Astrocyte (in vitro differentiated cells and primary cell): Measurements from ENCODE around the gene TRPM2. TPM values are rescaled to one million over a fixed set of nuclear protein-coding genes. Genes with fewer than 3 reads are reported as not detected.

ENCODE experiments used
- DNase-seq: peaks from one replicate; pipeline ENCODE4 v3.0.0-alpha.2; 2010; ENCODE audit warnings: low read depth
- FAIRE-seq: peaks from 2 replicates; lab custom pipeline; 2011; peaks lifted over from hg19 to GRCh38; lab: Jason Lieb, UNC
- H2AFZ ChIP-seq: 2 replicates; pipeline ENCODE4 v1.6.0; 2012; ENCODE audit warnings: low read depth, low read length, inconsistent platforms
- H3K27ac ChIP-seq: 2 replicates; pipeline ENCODE4 v1.5.1; 2011; ENCODE audit warnings: low read depth, low read length, inconsistent platforms
- H3K27me3 ChIP-seq: 2 replicates; pipeline ENCODE4 v1.6.0; 2011; ENCODE audit warnings: low read length, inconsistent platforms; ENCODE audit not compliant: insufficient read depth
- H3K36me3 ChIP-seq: 2 replicates; pipeline ENCODE4 v1.5.1; 2011; ENCODE audit warnings: low read length, inconsistent platforms; ENCODE audit not compliant: insufficient read depth
- H3K4me1 ChIP-seq: 2 replicates; pipeline ENCODE4 v1.5.1; 2011; ENCODE audit warnings: low read length, inconsistent platforms; ENCODE audit not compliant: insufficient read depth
- H3K4me2 ChIP-seq: 2 replicates; pipeline ENCODE4 v1.6.0; 2012; ENCODE audit warnings: low read length, inconsistent platforms
- H3K4me3 ChIP-seq: 2 replicates; pipeline ENCODE4 v1.5.1; 2011; ENCODE audit warnings: low read depth, mild to moderate bottlenecking, low read length, inconsistent platforms; ENCODE audit not compliant: insufficient read depth
- H3K79me2 ChIP-seq: 2 replicates; pipeline ENCODE4 v1.6.0; 2012; ENCODE audit warnings: mild to moderate bottlenecking, low read length, inconsistent platforms; ENCODE audit not compliant: insufficient read depth
- H3K9ac ChIP-seq: 2 replicates; pipeline ENCODE4 v1.6.0; 2012; ENCODE audit warnings: mild to moderate bottlenecking, low read length, inconsistent platforms
- H3K9me3 ChIP-seq: 2 replicates; pipeline ENCODE4 v1.5.1; 2012; ENCODE audit warnings: low read depth, mild to moderate bottlenecking, low read length, inconsistent platforms; ENCODE audit not compliant: insufficient read depth
- H4K20me1 ChIP-seq: 2 replicates; pipeline ENCODE4 v1.6.0; 2012; ENCODE audit warnings: low read length, inconsistent platforms; ENCODE audit not compliant: insufficient read depth
- H3K27ac Mint-ChIP-seq: one replicate; pipeline ENCODE4 v1.8.0; 2021; ENCODE audit warnings: mild to moderate bottlenecking, mixed read lengths; ENCODE audit not compliant: unreplicated experiment
- H3K27me3 Mint-ChIP-seq: one replicate; pipeline ENCODE4 v1.8.0; 2021; ENCODE audit warnings: low read depth, mixed read lengths; ENCODE audit not compliant: unreplicated experiment
- H3K36me3 Mint-ChIP-seq: one replicate; pipeline ENCODE4 v1.8.0; 2021; ENCODE audit warnings: low read depth, mixed read lengths; ENCODE audit not compliant: unreplicated experiment
- H3K4me1 Mint-ChIP-seq: one replicate; pipeline ENCODE4 v1.8.0; 2021; ENCODE audit warnings: low read depth, mixed read lengths; ENCODE audit not compliant: unreplicated experiment
- H3K4me3 Mint-ChIP-seq: one replicate; pipeline ENCODE4 v1.8.0; 2021; ENCODE audit warnings: mild to moderate bottlenecking, moderate library complexity, mixed read lengths; ENCODE audit not compliant: unreplicated experiment
- H3K9me3 Mint-ChIP-seq: one replicate; pipeline ENCODE4 v1.8.0; 2021; ENCODE audit warnings: mild to moderate bottlenecking, mixed read lengths; ENCODE audit not compliant: unreplicated experiment
- EZH2 ChIP-seq: IDR thresholded peaks from 2 replicates; pipeline ENCODE4 v1.6.1; 2012; ENCODE audit warnings: mild to moderate bottlenecking, low read length, inconsistent platforms; ENCODE audit not compliant: insufficient read depth
- total RNA-seq: library from RNA; stranded (reverse); gene quantifications from 2 replicates; pipeline ENCODE4 v1.2.1, GENCODE V29; 2021
- TF ChIP-seq, protein P1 (sequence below): IDR thresholded peaks from 2 replicates; pipeline ENCODE4 v1.5.1; 2011; ENCODE audit warnings: low read depth, mild to moderate bottlenecking, inconsistent platforms, low read length, moderate library complexity; ENCODE audit not compliant: insufficient read depth

The TRPM2 gene
- total RNA-seq, 1 donor from 2014 or later = 0.79 TPM

GRCh38 chr21:44438531-44439210, 85.2 kb downstream of the TRPM2 start:
- H4K20me1 ChIP-seq = no peaks in the 10 kb centered on the region
- H3K36me3 Mint-ChIP-seq = peaks cover 2% of the 10 kb centered on the region
- H3K79me2 ChIP-seq = no peaks in the 10 kb centered on the region
- no peaks in the 10 kb centered on the region for H3K4me1 Mint-ChIP-seq
- H3K27ac Mint-ChIP-seq = no peak overlapping the region
- H3K27me3 ChIP-seq = no peaks in the 10 kb centered on the region
- H3K9ac ChIP-seq = no peak overlapping the region
- H3K4me2 ChIP-seq = no peak overlapping the region
- H3K4me3 Mint-ChIP-seq = no peak overlapping the region
- H3K9me3 ChIP-seq = no peaks in the 10 kb centered on the region
- no peak overlapping the region for H3K27ac ChIP-seq
- peaks cover 25% of the 10 kb centered on the region for H3K27me3 Mint-ChIP-seq
- TF ChIP-seq, protein P1, sequence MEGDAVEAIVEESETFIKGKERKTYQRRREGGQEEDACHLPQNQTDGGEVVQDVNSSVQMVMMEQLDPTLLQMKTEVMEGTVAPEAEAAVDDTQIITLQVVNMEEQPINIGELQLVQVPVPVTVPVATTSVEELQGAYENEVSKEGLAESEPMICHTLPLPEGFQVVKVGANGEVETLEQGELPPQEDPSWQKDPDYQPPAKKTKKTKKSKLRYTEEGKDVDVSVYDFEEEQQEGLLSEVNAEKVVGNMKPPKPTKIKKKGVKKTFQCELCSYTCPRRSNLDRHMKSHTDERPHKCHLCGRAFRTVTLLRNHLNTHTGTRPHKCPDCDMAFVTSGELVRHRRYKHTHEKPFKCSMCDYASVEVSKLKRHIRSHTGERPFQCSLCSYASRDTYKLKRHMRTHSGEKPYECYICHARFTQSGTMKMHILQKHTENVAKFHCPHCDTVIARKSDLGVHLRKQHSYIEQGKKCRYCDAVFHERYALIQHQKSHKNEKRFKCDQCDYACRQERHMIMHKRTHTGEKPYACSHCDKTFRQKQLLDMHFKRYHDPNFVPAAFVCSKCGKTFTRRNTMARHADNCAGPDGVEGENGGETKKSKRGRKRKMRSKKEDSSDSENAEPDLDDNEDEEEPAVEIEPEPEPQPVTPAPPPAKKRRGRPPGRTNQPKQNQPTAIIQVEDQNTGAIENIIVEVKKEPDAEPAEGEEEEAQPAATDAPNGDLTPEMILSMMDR = no peak
- no peak for TF ChIP-seq EZH2
- H3K4me3 ChIP-seq = no peak overlapping the region
- H3K9me3 Mint-ChIP-seq = no peaks in the 10 kb centered on the region
- H3K4me1 ChIP-seq = no peaks in the 10 kb centered on the region
- no peak overlapping the region for H2AFZ ChIP-seq
- no peaks in the 10 kb centered on the region for H3K36me3 ChIP-seq
- no peak for DNase-seq
- no peak for FAIRE-seq

GRCh38 chr21:44439211-44439600, 85.8 kb downstream of the TRPM2 start:
- Histone ChIP-seq H3K79me2 (no peaks in the 10 kb centered on the region), H3K9me3 (no peaks in the 10 kb centered on the region), H3K4me3 (no peak overlapping the region), H3K36me3 (no peaks in the 10 kb centered on the region), H4K20me1 (no peaks in the 10 kb centered on the region), H3K4me1 (no peaks in the 10 kb centered on the region), H3K4me2 (no peak overlapping the region), H3K9ac (no peak overlapping the region), H3K27me3 (no peaks in the 10 kb centered on the region), H3K27ac (no peak overlapping the region), H2AFZ (no peak overlapping the region)
- Mint-ChIP-seq H3K4me1 (no peaks in the 10 kb centered on the region), H3K36me3 (peaks cover 2% of the 10 kb centered on the region), H3K27me3 (peaks cover 25% of the 10 kb centered on the region), H3K9me3 (no peaks in the 10 kb centered on the region), H3K4me3 (no peak overlapping the region), H3K27ac (no peak overlapping the region)
- no peak for DNase-seq
- FAIRE-seq = no peak
- TF ChIP-seq EZH2 = no peak
- TF ChIP-seq, protein P1 = no peak
